B cell (primary cell): ENCODE results near the gene CEP131. TPM values are rescaled to one million over a fixed set of nuclear protein-coding genes. Genes with fewer than 3 reads are reported as not detected.

Experiments
- ATAC-seq: fragments of 200-7000 bp; cut with Tn5 transposase; one replicate; pipeline ENCODE4 v1.10.0; 2021; ENCODE audit warnings: low read depth, mild to moderate bottlenecking, moderate number of reproducible peaks, moderate library complexity
- CTCF ChIA-PET: fragments of 350-600 bp; sonication (Branson Sonifier 250); formaldehyde crosslinking; loops from one replicate; lab custom pipeline; 2021; ENCODE audit warnings: antibody characterized with exemption, inconsistent platforms; lab: Charles Lee
- POLR2A ChIA-PET: fragments of 350-600 bp; sonication (Branson Sonifier 250); formaldehyde crosslinking; loops from one replicate; lab custom pipeline; 2021; ENCODE audit warnings: antibody characterized with exemption; lab: Charles Lee
- DNase-seq: peaks from one replicate; pipeline ENCODE4 v3.0.0; 2013
- H2AFZ ChIP-seq: 2 replicates; pipeline ENCODE4 v1.6.1; 2012; ENCODE audit warnings: mild to moderate bottlenecking, low read depth, low read length; ENCODE audit not compliant: insufficient read depth, poor library complexity, severe bottlenecking
- H3K27ac ChIP-seq, 2 donors: 1 replicate in 1 of 2; 2 replicates in 1 of 2; pipeline ENCODE4 v1.5.1; 2012 to 2013; ENCODE audit warnings: low read length in 2 of 2, mild to moderate bottlenecking in 2 of 2, moderate library complexity in 1 of 2
- H3K27me3 ChIP-seq, 4 experiments: fragments of 200-600 bp in 1 of 4; sonication (generic) in 1 of 4; replicated peaks in 1 of 4; 1 replicate in 2 of 4; 2 replicates in 2 of 4; pipeline versions ENCODE4 v1.6.1 to v1.7.0; 2013 to 2016; ENCODE audit warnings: low read length in 3 of 4, mild to moderate bottlenecking in 2 of 4, mixed read lengths in 1 of 4, moderate library complexity in 1 of 4; ENCODE audit not compliant: insufficient read depth in 4 of 4, control insufficient read depth in 3 of 4; ENCODE audit errors: control extremely low read depth in 1 of 4
- H3K36me3 ChIP-seq, 2 experiments: replicated peaks in 1 of 2; 1 replicate in 1 of 2; 2 replicates in 1 of 2; pipeline versions ENCODE4 v1.6.1 to v1.7.1; 2013; ENCODE audit warnings: low read length in 1 of 2; ENCODE audit not compliant: insufficient read depth in 2 of 2, control insufficient read depth in 1 of 2; ENCODE audit errors: control extremely low read depth in 1 of 2, extremely low read depth in 1 of 2
- H3K4me1 ChIP-seq, 2 donors: fragments of 200-600 bp in 1 of 2; sonication (generic) in 1 of 2; 1 replicate in 1 of 2; 2 replicates in 1 of 2; pipeline versions ENCODE4 v1.5.1 to v1.6.1; 2013 to 2017; ENCODE audit warnings: low read length in 2 of 2; ENCODE audit not compliant: control insufficient read depth in 2 of 2, insufficient read depth in 2 of 2
- H3K4me2 ChIP-seq: replicated peaks from 2 replicates; pipeline ENCODE3; 2012; ENCODE audit warnings: mild to moderate bottlenecking, low read depth, low read length; ENCODE audit not compliant: poor library complexity, severe bottlenecking
- H3K4me3 ChIP-seq, 5 experiments: fragments of 200-600 bp in 1 of 5; sonication (generic) in 1 of 5; 1 replicate in 3 of 5; 2 replicates in 2 of 5; pipeline versions ENCODE4 v1.5.1 to v1.7.0; 2011 to 2016; ENCODE audit warnings: low read length in 4 of 5, mild to moderate bottlenecking in 4 of 5, low read depth in 2 of 5, control low read depth in 1 of 5, moderate library complexity in 1 of 5; ENCODE audit not compliant: insufficient read depth in 1 of 5; ENCODE audit errors: control extremely low read depth in 1 of 5, extremely low read depth in 1 of 5
- H3K79me2 ChIP-seq: fragments of 200-600 bp; sonication (generic); one replicate; pipeline ENCODE4 v1.6.0; 2016; ENCODE audit warnings: low read length; ENCODE audit not compliant: control insufficient read depth, insufficient read depth
- H3K9ac ChIP-seq: fragments of 200-600 bp; sonication (generic); 2 replicates; pipeline ENCODE4 v1.6.1; 2017; ENCODE audit warnings: mild to moderate bottlenecking, low read length, moderate library complexity
- H3K9me3 ChIP-seq, 3 donors: one replicate each; pipeline versions ENCODE4 v1.6.1 to v1.7.1; 2013; ENCODE audit warnings: low read length in 2 of 3; ENCODE audit not compliant: control insufficient read depth in 2 of 3, insufficient read depth in 1 of 3; ENCODE audit errors: control extremely low read depth in 1 of 3
- H4K20me1 ChIP-seq: 2 replicates; pipeline ENCODE4 v1.6.0; 2012; ENCODE audit warnings: mild to moderate bottlenecking, low read length; ENCODE audit not compliant: insufficient read depth, control insufficient read depth, poor library complexity, severe bottlenecking
- H3K27ac Mint-ChIP-seq: one replicate; pipeline ENCODE4 v1.8.0; 2021; ENCODE audit warnings: mixed read lengths
- H3K27me3 Mint-ChIP-seq: one replicate; pipeline ENCODE4 v1.8.0; 2021; ENCODE audit warnings: mixed read lengths
- H3K4me1 Mint-ChIP-seq: one replicate; pipeline ENCODE4 v1.8.0; 2021; ENCODE audit warnings: mixed read lengths
- H3K4me3 Mint-ChIP-seq: one replicate; pipeline ENCODE4 v1.8.0; 2021; ENCODE audit warnings: mixed read lengths
- H3K9me3 Mint-ChIP-seq: one replicate; pipeline ENCODE4 v1.8.0; 2022; ENCODE audit warnings: mixed read lengths; ENCODE audit not compliant: insufficient read depth
- CTCF ChIP-seq: fragments of 200-600 bp; IDR thresholded peaks from one replicate; pipeline ENCODE4 v1.8.0; 2022; ENCODE audit warnings: antibody characterized with exemption, mild to moderate bottlenecking
- EZH2 ChIP-seq: IDR thresholded peaks from 2 replicates; pipeline ENCODE4 v1.6.1; 2012; ENCODE audit warnings: borderline replicate concordance, low read depth, mild to moderate bottlenecking, moderate library complexity, low read length; ENCODE audit not compliant: insufficient read depth, poor library complexity, severe bottlenecking
- WGBS: methylation state at CpG from one replicate; pipeline ENCODE4 v1.1.5; 2013; ENCODE audit warnings: missing lambda C conversion rate; ENCODE audit not compliant: insufficient coverage; 5-methylcytosine and 5-hydroxymethylcytosine counted together
- intact Hi-C: fragments of 100-400 bp; cut with micrococcal nuclease; formaldehyde crosslinking; loops from one replicate; pipeline ENCODE4 v1.10.0; 2022
- polyA plus RNA-seq: library from polyadenylated mRNA; depleted of rRNA; stranded (reverse); fragments of >200 nt; gene quantifications from 2 replicates; pipeline ENCODE4 v1.2.3, GENCODE V29; 2012
- total RNA-seq, 2 donors: library from RNA; stranded (reverse); fragments of 120-200 nt in 1 of 2; gene quantifications; 1 replicate in 1 of 2; 2 replicates in 1 of 2; pipeline versions ENCODE4 v1.2.3 to v1.2.4, GENCODE V29; 2013 to 2022

CEP131 gene
- total and polyA plus RNA-seq, 2 donors (not counting 1 experiment from before 2014, with no cell fraction given): 18.8 to 25.5 TPM

GRCh38 chr17:81170727-81171494, 51.9 kb downstream of the CEP131 start:
- peaks cover 0 to 8% (median 0%) of the 10 kb centered on the region in 3 donors for H3K9me3 ChIP-seq
- intact Hi-C loops: no loop called here
- peaks cover 4% of the 10 kb centered on the region for H3K27me3 Mint-ChIP-seq
- ATAC-seq: no peak
- no peak for DNase-seq
- no peak overlapping the region for H3K27ac ChIP-seq
- ChIA-PET CTCF (no interaction called here), POLR2A (no interaction called here)
- TF ChIP-seq CTCF (no peak), EZH2 (no peak)
- H3K4me1 Mint-ChIP-seq: peaks cover 1% of the 10 kb centered on the region
- no peaks in the 10 kb centered on the region for H4K20me1 ChIP-seq
- no peaks in the 10 kb centered on the region for H3K36me3 ChIP-seq
- no peak overlapping the region for H3K4me2 ChIP-seq
- H3K27ac Mint-ChIP-seq: no peak overlapping the region
- 93% methylated on average over 14 of the region's 15 CpGs for WGBS
- peaks cover 7% of the 10 kb centered on the region for H3K9me3 Mint-ChIP-seq
- H3K79me2 ChIP-seq: no peaks in the 10 kb centered on the region
- no peak overlapping the region for H2AFZ ChIP-seq
- H3K4me3 Mint-ChIP-seq: no peak overlapping the region
- H3K4me1 ChIP-seq: peaks cover 0 to 4% of the 10 kb centered on the region in 2 donors
- H3K27me3 ChIP-seq: peaks cover 0 to 13% (median 3%) of the 10 kb centered on the region in 4 experiments
- H3K4me3 ChIP-seq: no peak overlapping the region
- no peak overlapping the region for H3K9ac ChIP-seq

GRCh38 chr17:81169870-81170309, 52.9 kb downstream of the CEP131 start:
- POLR2A ChIA-PET: no interaction called here
- peaks cover 1% of the 10 kb centered on the region for H3K4me1 Mint-ChIP-seq
- H3K9me3 Mint-ChIP-seq: no peaks in the 10 kb centered on the region
- peaks cover 4% of the 10 kb centered on the region for H3K27me3 Mint-ChIP-seq
- no peak overlapping the region for H3K4me3 Mint-ChIP-seq
- H3K27ac ChIP-seq: no peak overlapping the region
- H3K4me3 ChIP-seq: no peak overlapping the region
- no peak overlapping the region for H3K4me2 ChIP-seq
- no peak overlapping the region for H3K27ac Mint-ChIP-seq
- no peak for TF ChIP-seq EZH2
- no peak for DNase-seq
- H3K9ac ChIP-seq: no peak overlapping the region
- H3K36me3 ChIP-seq: no peaks in the 10 kb centered on the region
- CTCF ChIA-PET: no interaction called here
- H4K20me1 ChIP-seq: no peaks in the 10 kb centered on the region
- intact Hi-C loops: no loop called here
- no peak overlapping the region for H2AFZ ChIP-seq
- peaks cover 7 to 10% of the 10 kb centered on the region in 2 donors for H3K4me1 ChIP-seq
- H3K79me2 ChIP-seq: no peaks in the 10 kb centered on the region
- H3K27me3 ChIP-seq: peaks cover 0 to 22% (median 8%) of the 10 kb centered on the region in 4 experiments
- 100% methylated on average over 3 of the region's 3 CpGs for WGBS
- peaks cover 0 to 8% (median 0%) of the 10 kb centered on the region in 3 donors for H3K9me3 ChIP-seq
- ATAC-seq: no peak
